HEK293 (cell line): Measurements from ENCODE around the gene LGI4.
A peak's percentile ranks its signal among the peaks of the same experiment; 100 is the strongest.

Experiments
- CTCF ChIA-PET: fragments of 350-600 bp; formaldehyde crosslinking; extraction: SDS; loops from one replicate; lab custom pipeline; 2021; ENCODE audit warnings: antibody characterized with exemption; lab: Yijun Ruan, JAX
- POLR2A ChIA-PET: fragments of 300-600 bp; formaldehyde crosslinking; extraction: SDS; loops from one replicate; lab custom pipeline; 2020; ENCODE audit warnings: antibody characterized with exemption, inconsistent platforms; lab: Yijun Ruan, JAX
- H3K27ac ChIP-seq: fragments of 200-500 bp; sonication (Bioruptor generic); 2 replicates; pipeline ENCODE4 v1.5.1; 2014; ENCODE audit warnings: low read depth, low read length, control low read depth, inconsistent platforms; ENCODE audit errors: extremely low read depth
- H3K36me3 ChIP-seq, 2 experiments: fragments of 200-500 bp in 1 of 2; sonication (Bioruptor generic) in 1 of 2; 1 replicate in 1 of 2; 2 replicates in 1 of 2; pipeline ENCODE4 v1.5.1; 2014 to 2017; ENCODE audit warnings: inconsistent platforms in 2 of 2, low read length in 2 of 2; ENCODE audit not compliant: control insufficient read depth in 2 of 2, insufficient read depth in 1 of 2
- H3K4me1 ChIP-seq: fragments of 200-500 bp; sonication (Bioruptor generic); 2 replicates; pipeline ENCODE4 v1.5.1; 2014; ENCODE audit warnings: mild to moderate bottlenecking, low read length, inconsistent platforms; ENCODE audit not compliant: control insufficient read depth, insufficient read depth
- H3K4me3 ChIP-seq: 2 replicates; pipeline ENCODE4 v1.5.1; 2011; ENCODE audit warnings: low read depth, mild to moderate bottlenecking, control low read depth, low read length, moderate library complexity
- H3K9me3 ChIP-seq: fragments of 200-500 bp; sonication (Bioruptor generic); 2 replicates; pipeline ENCODE4 v1.5.1; 2014; ENCODE audit warnings: low read depth, low read length, inconsistent platforms; ENCODE audit not compliant: control insufficient read depth, insufficient read depth
- BCL11B ChIP-seq: fragments of 450-650 bp; formaldehyde crosslinking; IDR thresholded peaks from 2 replicates; pipeline ENCODE4 v1.5.1; 2016; ENCODE audit warnings: low read depth, missing biosample characterization, missing genetic modification characterization
- MYNN ChIP-seq: fragments of 450-650 bp; formaldehyde crosslinking; IDR thresholded peaks from 2 replicates; pipeline ENCODE4 v1.5.1; 2016; ENCODE audit warnings: missing biosample characterization, missing genetic modification characterization, borderline replicate concordance
- OVOL3 ChIP-seq: fragments of 450-650 bp; formaldehyde crosslinking; IDR thresholded peaks from 2 replicates; pipeline ENCODE4 v1.5.1; 2016; ENCODE audit warnings: missing biosample characterization, missing genetic modification characterization
- ZBTB17 ChIP-seq: fragments of 450-650 bp; formaldehyde crosslinking; IDR thresholded peaks from 2 replicates; pipeline ENCODE4 v1.5.1; 2016; ENCODE audit warnings: missing biosample characterization, missing genetic modification characterization
- ZBTB21 ChIP-seq: fragments of 450-650 bp; formaldehyde crosslinking; IDR thresholded peaks from 2 replicates; pipeline ENCODE4 v1.5.1; 2017; ENCODE audit warnings: missing biosample characterization, missing genetic modification characterization
- ZBTB7A ChIP-seq: fragments of 450-650 bp; formaldehyde crosslinking; IDR thresholded peaks from 2 replicates; pipeline ENCODE4 v1.5.1; 2016; ENCODE audit warnings: low read depth, missing biosample characterization, missing genetic modification characterization
- ZFHX2 ChIP-seq: fragments of 450-650 bp; formaldehyde crosslinking; conservative IDR thresholded peaks from 2 replicates; pipeline ENCODE4 v1.5.1; 2016; ENCODE audit warnings: missing biosample characterization, missing genetic modification characterization
- ZFP41 ChIP-seq: fragments of 450-650 bp; formaldehyde crosslinking; IDR thresholded peaks from 2 replicates; pipeline ENCODE4 v1.5.1; 2016; ENCODE audit warnings: missing biosample characterization, missing genetic modification characterization, borderline replicate concordance
- ZNF155 ChIP-seq: fragments of 450-650 bp; formaldehyde crosslinking; IDR thresholded peaks from 2 replicates; pipeline ENCODE4 v1.5.1; 2016; ENCODE audit warnings: missing biosample characterization, missing genetic modification characterization
- ZNF174 ChIP-seq: fragments of 450-650 bp; formaldehyde crosslinking; IDR thresholded peaks from 2 replicates; pipeline ENCODE4 v1.5.0; 2017; ENCODE audit warnings: missing biosample characterization, mild to moderate bottlenecking, missing genetic modification characterization
- ZNF26 ChIP-seq: fragments of 450-650 bp; formaldehyde crosslinking; IDR thresholded peaks from 2 replicates; pipeline ENCODE4 v1.5.1; 2016; ENCODE audit warnings: missing biosample characterization, missing genetic modification characterization
- ZNF366 ChIP-seq: fragments of 450-650 bp; formaldehyde crosslinking; conservative IDR thresholded peaks from 2 replicates; pipeline ENCODE4 v1.5.1; 2016; ENCODE audit warnings: missing biosample characterization, missing genetic modification characterization
- ZNF571 ChIP-seq: fragments of 450-650 bp; formaldehyde crosslinking; IDR thresholded peaks from 2 replicates; pipeline ENCODE4 v1.5.0; 2017; ENCODE audit warnings: missing biosample characterization, missing genetic modification characterization
- ZNF596 ChIP-seq: fragments of 450-650 bp; IDR thresholded peaks from 2 replicates; pipeline ENCODE4 v1.5.0; 2018; ENCODE audit warnings: missing biosample characterization, mild to moderate bottlenecking, missing genetic modification characterization, moderate library complexity
- ZNF623 ChIP-seq: fragments of 450-650 bp; formaldehyde crosslinking; IDR thresholded peaks from 2 replicates; pipeline ENCODE4 v1.5.1; 2016; ENCODE audit warnings: missing biosample characterization, missing genetic modification characterization
- ZNF624 ChIP-seq: fragments of 450-650 bp; formaldehyde crosslinking; IDR thresholded peaks from 2 replicates; pipeline ENCODE4 v1.5.1; 2017; ENCODE audit warnings: missing biosample characterization, missing genetic modification characterization
- ZNF645 ChIP-seq: fragments of 450-650 bp; formaldehyde crosslinking; IDR thresholded peaks from 2 replicates; pipeline ENCODE4; 2016; ENCODE audit warnings: missing biosample characterization, missing genetic modification characterization
- ZNF660 ChIP-seq: fragments of 450-650 bp; IDR thresholded peaks from 2 replicates; pipeline ENCODE4 v1.5.1; 2018; ENCODE audit warnings: missing biosample characterization, mild to moderate bottlenecking, missing genetic modification characterization
- ZNF664 ChIP-seq: fragments of 450-650 bp; formaldehyde crosslinking; IDR thresholded peaks from 2 replicates; pipeline ENCODE4 v1.5.1; 2016; ENCODE audit warnings: missing biosample characterization, missing genetic modification characterization
- ZNF792 ChIP-seq: fragments of 450-650 bp; formaldehyde crosslinking; IDR thresholded peaks from 2 replicates; pipeline ENCODE4 v1.5.1; 2016; ENCODE audit warnings: missing biosample characterization, missing genetic modification characterization
- ZNF843 ChIP-seq: fragments of 450-650 bp; formaldehyde crosslinking; IDR thresholded peaks from 2 replicates; pipeline ENCODE4 v1.5.1; 2016; ENCODE audit warnings: missing biosample characterization, missing genetic modification characterization
- ZSCAN18 ChIP-seq: fragments of 450-650 bp; formaldehyde crosslinking; IDR thresholded peaks from 2 replicates; pipeline ENCODE4 v1.5.1; 2016; ENCODE audit warnings: missing biosample characterization, missing genetic modification characterization
- TF ChIP-seq, protein P1 (sequence below): fragments of 450-650 bp; formaldehyde crosslinking; IDR thresholded peaks from 2 replicates; pipeline ENCODE4 v1.5.1; 2016; ENCODE audit warnings: missing biosample characterization, missing genetic modification characterization
- TF ChIP-seq, protein P2 (sequence below): fragments of 450-650 bp; formaldehyde crosslinking; IDR thresholded peaks from 2 replicates; pipeline ENCODE4 v1.5.1; 2016; ENCODE audit warnings: missing biosample characterization, missing genetic modification characterization
- TF ChIP-seq, protein P3 (sequence below): fragments of 450-650 bp; formaldehyde crosslinking; IDR thresholded peaks from 2 replicates; pipeline ENCODE4 v1.5.1; 2016; ENCODE audit warnings: missing biosample characterization, missing genetic modification characterization
- TF ChIP-seq, protein P4 (sequence below): fragments of 450-650 bp; formaldehyde crosslinking; IDR thresholded peaks from 2 replicates; pipeline ENCODE4 v1.5.1; 2016; ENCODE audit warnings: missing biosample characterization, missing genetic modification characterization

Gene LGI4

GRCh38 chr19:35093941-35094647, 40.8 kb downstream of the LGI4 start:
- ChIA-PET CTCF (interaction anchor here (1.3 to 4.9 kb wide), 8 partner anchors 20 to 121 kb away, joined by 4 to 87 read pairs (median 7); partner anchors contain the start of gene LGI4), POLR2A (no interaction called here)
- no peaks in the 10 kb centered on the region for H3K9me3 ChIP-seq
- TF ChIP-seq ZSCAN18 (tag by site-specific recombination), result 0 out of 2 replicates have a peak, but pooled peaks have one; percentile 32
- TF ChIP-seq ZNF664 (tag by site-specific recombination), result peak; percentile 8; the same call in 1 of the 2 replicates
- TF ChIP-seq ZNF596 (tag by site-specific recombination), result no peak
- no peak for TF ChIP-seq ZBTB7A (tag by site-specific recombination)
- no peak for TF ChIP-seq ZNF843 (tag by site-specific recombination)
- TF ChIP-seq, protein P1, sequence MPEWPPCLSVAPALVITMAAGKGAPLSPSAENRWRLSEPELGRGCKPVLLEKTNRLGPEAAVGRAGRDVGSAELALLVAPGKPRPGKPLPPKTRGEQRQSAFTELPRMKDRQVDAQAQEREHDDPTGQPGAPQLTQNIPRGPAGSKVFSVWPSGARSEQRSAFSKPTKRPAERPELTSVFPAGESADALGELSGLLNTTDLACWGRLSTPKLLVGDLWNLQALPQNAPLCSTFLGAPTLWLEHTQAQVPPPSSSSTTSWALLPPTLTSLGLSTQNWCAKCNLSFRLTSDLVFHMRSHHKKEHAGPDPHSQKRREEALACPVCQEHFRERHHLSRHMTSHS, result no peak
- peak; percentile 100 for TF ChIP-seq ZBTB17 (tag by site-specific recombination)
- TF ChIP-seq ZNF174 (tag by site-specific recombination), result no peak
- peak; percentile 100 for TF ChIP-seq ZNF366 (tag by site-specific recombination)
- no peak for TF ChIP-seq ZNF645 (tag by site-specific recombination)
- TF ChIP-seq, protein P2, sequence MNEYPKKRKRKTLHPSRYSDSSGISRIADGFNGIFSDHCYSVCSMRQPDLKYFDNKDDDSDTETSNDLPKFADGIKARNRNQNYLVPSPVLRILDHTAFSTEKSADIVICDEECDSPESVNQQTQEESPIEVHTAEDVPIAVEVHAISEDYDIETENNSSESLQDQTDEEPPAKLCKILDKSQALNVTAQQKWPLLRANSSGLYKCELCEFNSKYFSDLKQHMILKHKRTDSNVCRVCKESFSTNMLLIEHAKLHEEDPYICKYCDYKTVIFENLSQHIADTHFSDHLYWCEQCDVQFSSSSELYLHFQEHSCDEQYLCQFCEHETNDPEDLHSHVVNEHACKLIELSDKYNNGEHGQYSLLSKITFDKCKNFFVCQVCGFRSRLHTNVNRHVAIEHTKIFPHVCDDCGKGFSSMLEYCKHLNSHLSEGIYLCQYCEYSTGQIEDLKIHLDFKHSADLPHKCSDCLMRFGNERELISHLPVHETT, result no peak
- no peak for TF ChIP-seq ZNF571
- peaks cover 7% of the 10 kb centered on the region for H3K4me1 ChIP-seq
- no peaks in the 10 kb centered on the region; a peak in 1 of 3 replicates for H3K36me3 ChIP-seq
- no peak overlapping the region for H3K27ac ChIP-seq
- no peak overlapping the region for H3K4me3 ChIP-seq

- POLR2A ChIA-PET, result no interaction called here
- no peaks in the 10 kb centered on the region for H3K9me3 ChIP-seq
- H3K27ac ChIP-seq, result no peak overlapping the region
- CTCF ChIA-PET, result interaction anchor here (0.6 to 4.9 kb wide), 13 partner anchors 10 to 367 kb away, joined by 3 to 87 read pairs (median 5); partner anchors contain the start of gene LGI4
- peaks cover 7% of the 10 kb centered on the region for H3K4me1 ChIP-seq
- no peak overlapping the region for H3K4me3 ChIP-seq
- H3K36me3 ChIP-seq, result no peaks in the 10 kb centered on the region; a peak in 1 of 3 replicates
- TF ChIP-seq, protein P3, sequence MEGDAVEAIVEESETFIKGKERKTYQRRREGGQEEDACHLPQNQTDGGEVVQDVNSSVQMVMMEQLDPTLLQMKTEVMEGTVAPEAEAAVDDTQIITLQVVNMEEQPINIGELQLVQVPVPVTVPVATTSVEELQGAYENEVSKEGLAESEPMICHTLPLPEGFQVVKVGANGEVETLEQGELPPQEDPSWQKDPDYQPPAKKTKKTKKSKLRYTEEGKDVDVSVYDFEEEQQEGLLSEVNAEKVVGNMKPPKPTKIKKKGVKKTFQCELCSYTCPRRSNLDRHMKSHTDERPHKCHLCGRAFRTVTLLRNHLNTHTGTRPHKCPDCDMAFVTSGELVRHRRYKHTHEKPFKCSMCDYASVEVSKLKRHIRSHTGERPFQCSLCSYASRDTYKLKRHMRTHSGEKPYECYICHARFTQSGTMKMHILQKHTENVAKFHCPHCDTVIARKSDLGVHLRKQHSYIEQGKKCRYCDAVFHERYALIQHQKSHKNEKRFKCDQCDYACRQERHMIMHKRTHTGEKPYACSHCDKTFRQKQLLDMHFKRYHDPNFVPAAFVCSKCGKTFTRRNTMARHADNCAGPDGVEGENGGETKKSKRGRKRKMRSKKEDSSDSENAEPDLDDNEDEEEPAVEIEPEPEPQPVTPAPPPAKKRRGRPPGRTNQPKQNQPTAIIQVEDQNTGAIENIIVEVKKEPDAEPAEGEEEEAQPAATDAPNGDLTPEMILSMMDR (tag by site-specific recombination), result no peak
- TF ChIP-seq ZFHX2 (tag by site-specific recombination), result no peak
- no peak for TF ChIP-seq ZNF155 (tag by site-specific recombination)
- TF ChIP-seq BCL11B (tag by site-specific recombination), result no peak
- TF ChIP-seq ZNF26 (tag by site-specific recombination), result no peak
- no peak for TF ChIP-seq ZBTB21 (tag by site-specific recombination)
- TF ChIP-seq, protein P4, sequence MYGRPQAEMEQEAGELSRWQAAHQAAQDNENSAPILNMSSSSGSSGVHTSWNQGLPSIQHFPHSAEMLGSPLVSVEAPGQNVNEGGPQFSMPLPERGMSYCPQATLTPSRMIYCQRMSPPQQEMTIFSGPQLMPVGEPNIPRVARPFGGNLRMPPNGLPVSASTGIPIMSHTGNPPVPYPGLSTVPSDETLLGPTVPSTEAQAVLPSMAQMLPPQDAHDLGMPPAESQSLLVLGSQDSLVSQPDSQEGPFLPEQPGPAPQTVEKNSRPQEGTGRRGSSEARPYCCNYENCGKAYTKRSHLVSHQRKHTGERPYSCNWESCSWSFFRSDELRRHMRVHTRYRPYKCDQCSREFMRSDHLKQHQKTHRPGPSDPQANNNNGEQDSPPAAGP (tag by site-specific recombination), result no peak
- TF ChIP-seq ZNF792 (tag by site-specific recombination), result no peak
- TF ChIP-seq ZNF660, result no peak
- TF ChIP-seq ZNF623 (tag by site-specific recombination), result no peak
- TF ChIP-seq MYNN, result no peak
- no peak for TF ChIP-seq ZNF624 (tag by site-specific recombination)
- TF ChIP-seq OVOL3 (tag by site-specific recombination), result no peak
- no peak for TF ChIP-seq ZFP41
- TF ChIP-seq ZBTB7A (tag by site-specific recombination), result no peak
Measured at GRCh38 chr19:35093430-35093829, 41.4 kb downstream of the LGI4 start.
